Kidney (tissue), 14 donors: ENCODE results near the gene IRF1. TPM values are rescaled to one million over a fixed set of nuclear protein-coding genes. Genes with fewer than 3 reads are reported as not detected.

Experiments
- DNase-seq, 5 donors: peaks; one replicate each; pipeline ENCODE4 v3.0.0-alpha.2; 2013 to 2020
- FAIRE-seq: peaks from 2 replicates; lab custom pipeline; 2012; peaks lifted over from hg19 to GRCh38; lab: Jason Lieb, UNC
- H3K27ac ChIP-seq, 2 donors: one replicate each; pipeline ENCODE4 v1.7.0; 2013; ENCODE audit warnings: low read depth in 2 of 2, low read length in 2 of 2, inconsistent platforms in 1 of 2
- H3K27me3 ChIP-seq: one replicate; pipeline ENCODE4 v1.7.1; 2013; ENCODE audit warnings: low read length, inconsistent platforms; ENCODE audit not compliant: control insufficient read depth, insufficient read depth
- H3K36me3 ChIP-seq, 3 donors: one replicate each; pipeline versions ENCODE4 v1.7.0 to v1.7.1; 2013; ENCODE audit warnings: low read length in 3 of 3, control low read depth in 1 of 3, inconsistent platforms in 1 of 3; ENCODE audit not compliant: insufficient read depth in 3 of 3, control insufficient read depth in 2 of 3
- H3K4me1 ChIP-seq, 3 donors: one replicate each; pipeline versions ENCODE4 v1.7.0 to v1.7.1; 2013; ENCODE audit warnings: low read length in 3 of 3, inconsistent platforms in 1 of 3, low read depth in 1 of 3; ENCODE audit not compliant: control insufficient read depth in 2 of 3, insufficient read depth in 2 of 3
- H3K4me3 ChIP-seq, 3 donors: one replicate each; pipeline versions ENCODE4 v1.7.0 to v1.8.1; 2013; ENCODE audit warnings: low read length in 3 of 3, control low read depth in 1 of 3, inconsistent platforms in 1 of 3
- H3K9ac ChIP-seq, 3 donors: one replicate each; pipeline versions ENCODE4 v1.7.0 to v1.7.1; 2013; ENCODE audit warnings: low read length in 3 of 3, control low read depth in 1 of 3, inconsistent platforms in 1 of 3
- H3K9me3 ChIP-seq, 3 donors: one replicate each; pipeline versions ENCODE4 v1.7.0 to v1.7.1; 2013; ENCODE audit warnings: low read length in 3 of 3, control low read depth in 1 of 3, inconsistent platforms in 1 of 3; ENCODE audit not compliant: control insufficient read depth in 2 of 3, insufficient read depth in 1 of 3
- CTCF ChIP-seq: IDR thresholded peaks from 3 replicates; pipeline ENCODE4 v1.5.1; 2012; ENCODE audit warnings: mild to moderate bottlenecking, moderate library complexity, borderline replicate concordance; ENCODE audit not compliant: insufficient read depth; ENCODE audit errors: extremely low read depth
- intact Hi-C: fragments of 100-400 bp; cut with DNase I; formaldehyde crosslinking; loops from one replicate; pipeline ENCODE4 v1.11.1; 2022
- polyA plus RNA-seq: library from polyadenylated mRNA; stranded (reverse); fragments of 350-450 nt; fragmentation: Illumina TruSeq; extraction: RNeasy Lipid Tissue Mini Kit (QIAGEN cat#74804); gene quantifications from one replicate; pipeline ENCODE4 v1.2.3, GENCODE V29; 2014; ENCODE audit warnings: low read depth, low replicate concordance; ENCODE audit not compliant: insufficient read depth
- total RNA-seq: library from RNA; stranded (reverse); fragmentation: NEBNext Ultra II Directional; extraction: Animal tissue kit (Norgen Biotek cat#: 25700); gene quantifications from one replicate; pipeline ENCODE4 v1.2.1, GENCODE V29; 2021
- donor health status: control.
- donor health status: control.
- donor health status: control.
- donor health status: control.
- donor health status: control.
- donor health status: DM: yes; HTN: yes; CAD: no.
- donor health status: Normal renal cell carcinoma (clear cell type).

The IRF1 gene
- total and polyA plus RNA-seq, 2 donors from 2014 or later, result 20.5 to 55.6 TPM

DNA sequence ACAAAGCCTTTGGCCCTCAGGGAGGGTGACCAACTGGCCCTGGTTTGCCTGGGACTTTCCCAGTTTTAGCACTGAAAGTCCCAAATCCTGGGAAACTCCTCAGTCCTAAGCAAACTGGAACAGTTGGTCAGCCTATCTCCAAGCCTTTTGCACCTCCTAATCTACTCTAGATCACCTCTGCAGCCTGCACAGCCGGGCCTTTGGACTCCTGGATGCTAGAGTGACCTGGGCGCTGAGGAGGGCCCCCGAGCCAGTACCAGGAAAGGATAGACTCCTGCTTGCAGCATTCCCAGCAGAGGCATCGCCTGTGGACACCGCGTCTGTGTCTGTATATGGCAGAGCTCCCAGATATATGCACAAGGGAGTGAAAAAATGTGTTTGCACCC lies 15.1 kb downstream of the IRF1 start:
- Histone ChIP-seq H3K9ac (no peak overlapping the region), H3K27ac (no peak overlapping the region), H3K4me1 (peaks cover 0 to 33% (median 10%) of the 10 kb centered on the region in 3 donors), H3K36me3 (no peaks in the 10 kb centered on the region), H3K9me3 (no peaks in the 10 kb centered on the region), H3K27me3 (no peaks in the 10 kb centered on the region), H3K4me3 (no peak overlapping the region)
- intact Hi-C loops, result no loop called here
- no peak for TF ChIP-seq CTCF
- FAIRE-seq (no peak), DNase-seq (peak in 1 of 5 donors; percentile 54)

- intact Hi-C loops, result no loop called here
- DNase-seq (peak in 1 of 5 donors; percentile 59), FAIRE-seq (no peak)
- H3K4me1 ChIP-seq, result peaks cover 0 to 35% (median 12%) of the 10 kb centered on the region in 3 donors
- no peak overlapping the region for H3K9ac ChIP-seq
- H3K27me3 ChIP-seq, result no peaks in the 10 kb centered on the region
- no peaks in the 10 kb centered on the region for H3K9me3 ChIP-seq
- TF ChIP-seq CTCF, result no peak
- H3K4me3 ChIP-seq, result no peak overlapping the region
- no peaks in the 10 kb centered on the region for H3K36me3 ChIP-seq
- H3K27ac ChIP-seq, result no peak overlapping the region
These were observed 15.6 kb downstream of the IRF1 start for GRCh38 chr5:132474881-132475496.

- no peaks in the 10 kb centered on the region for H3K27me3 ChIP-seq
- no peak overlapping the region for H3K4me3 ChIP-seq
- peak in 1 of 5 donors; percentile 18 for DNase-seq
- TF ChIP-seq CTCF, result no peak
- intact Hi-C loops, result no loop called here
- no peak overlapping the region for H3K27ac ChIP-seq
- H3K4me1 ChIP-seq, result peaks cover 0 to 35% (median 12%) of the 10 kb centered on the region in 3 donors
- FAIRE-seq, result no peak
- no peaks in the 10 kb centered on the region for H3K9me3 ChIP-seq
- no peak overlapping the region for H3K9ac ChIP-seq
- H3K36me3 ChIP-seq, result no peaks in the 10 kb centered on the region
These were observed 16.3 kb downstream of the IRF1 start for GRCh38 chr5:132474131-132474723.
